ENCODE results near the gene JAK1.

GRCh38 chr1:64966158-64966971, at the start of gene JAK1:
- TF ChIP-seq EZH2phosphoT487 (IDR thresholded peaks at IDR 0.05; ENCODE audit: insufficient read depth, low read depth) = no peak
- no peak for TF ChIP-seq EZH2 (IDR thresholded peaks at IDR 0.05; ENCODE audit: insufficient read depth, poor library complexity, severe bottlenecking)

Data from GM23248 (cell line).